ENCODE results near the gene TSKU. TPM values are rescaled to one million over a fixed set of nuclear protein-coding genes. Genes with fewer than 3 reads are reported as not detected.

Gene TSKU
- total RNA-seq, 1 experiment from 2014 or later = 40.6 TPM

DNA sequence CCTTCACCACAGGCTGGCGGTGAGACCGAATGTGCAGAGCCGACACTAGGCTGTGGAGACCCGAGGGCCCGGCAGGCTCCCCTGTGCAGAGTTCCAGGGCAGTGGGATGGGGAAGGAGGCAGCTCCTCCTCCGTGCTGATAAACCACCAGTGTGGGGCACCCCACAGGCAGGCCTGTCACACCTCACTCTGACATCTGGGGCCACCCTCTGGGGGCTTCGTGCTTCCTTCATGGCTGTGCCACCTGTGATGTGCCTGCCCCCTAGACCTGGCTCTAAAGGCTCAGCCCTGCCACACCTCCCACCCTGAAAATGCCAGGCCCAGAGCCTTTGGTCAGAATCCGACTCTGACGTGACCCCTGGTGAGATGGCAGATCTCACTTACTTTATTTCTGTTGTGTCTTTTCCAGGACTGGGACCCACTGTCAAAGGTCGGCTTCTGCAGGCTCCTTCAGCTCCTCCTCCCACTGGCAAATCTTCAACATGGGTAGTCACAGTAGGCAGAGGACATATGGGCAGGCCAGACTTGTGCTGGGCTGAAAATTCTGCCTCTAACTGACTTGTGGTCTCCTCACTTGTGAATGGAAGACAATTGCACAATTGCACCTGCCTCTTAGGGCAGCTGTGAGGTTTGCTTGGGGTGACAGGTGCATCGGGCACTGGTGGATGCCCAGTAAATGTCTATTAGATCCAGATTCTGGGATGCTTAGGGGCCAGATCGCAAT lies 46.2 kb upstream of the TSKU start:
- H3K36me3 ChIP-seq (ENCODE audit: control insufficient read depth, insufficient read depth, low read length) = no peaks in the 10 kb centered on the region
- Mint-ChIP-seq H3K36me3 (ENCODE audit: insufficient read depth, unreplicated experiment) (no peaks in the 10 kb centered on the region), H3K4me1 (ENCODE audit: low read depth, unreplicated experiment) (peaks cover 9% of the 10 kb centered on the region), H3K9me3 (ENCODE audit: unreplicated experiment) (no peaks in the 10 kb centered on the region), H3K4me3 (ENCODE audit: unreplicated experiment) (no peak overlapping the region), H3K27me3 (ENCODE audit: insufficient read depth, unreplicated experiment) (no peaks in the 10 kb centered on the region), H3K27ac (ENCODE audit: unreplicated experiment) (no peak overlapping the region)
- BruUV-seq (replicated peaks) = no TSS peak
- intact Hi-C loops (cut with micrococcal nuclease; ENCODE audit: unreplicated experiment) = no loop called here
- POLR2A ChIA-PET = no interaction called here
- DNase-seq = no peak
- peaks cover 11% of the 10 kb centered on the region for H3K4me1 ChIP-seq
- TF ChIP-seq, protein P1, sequence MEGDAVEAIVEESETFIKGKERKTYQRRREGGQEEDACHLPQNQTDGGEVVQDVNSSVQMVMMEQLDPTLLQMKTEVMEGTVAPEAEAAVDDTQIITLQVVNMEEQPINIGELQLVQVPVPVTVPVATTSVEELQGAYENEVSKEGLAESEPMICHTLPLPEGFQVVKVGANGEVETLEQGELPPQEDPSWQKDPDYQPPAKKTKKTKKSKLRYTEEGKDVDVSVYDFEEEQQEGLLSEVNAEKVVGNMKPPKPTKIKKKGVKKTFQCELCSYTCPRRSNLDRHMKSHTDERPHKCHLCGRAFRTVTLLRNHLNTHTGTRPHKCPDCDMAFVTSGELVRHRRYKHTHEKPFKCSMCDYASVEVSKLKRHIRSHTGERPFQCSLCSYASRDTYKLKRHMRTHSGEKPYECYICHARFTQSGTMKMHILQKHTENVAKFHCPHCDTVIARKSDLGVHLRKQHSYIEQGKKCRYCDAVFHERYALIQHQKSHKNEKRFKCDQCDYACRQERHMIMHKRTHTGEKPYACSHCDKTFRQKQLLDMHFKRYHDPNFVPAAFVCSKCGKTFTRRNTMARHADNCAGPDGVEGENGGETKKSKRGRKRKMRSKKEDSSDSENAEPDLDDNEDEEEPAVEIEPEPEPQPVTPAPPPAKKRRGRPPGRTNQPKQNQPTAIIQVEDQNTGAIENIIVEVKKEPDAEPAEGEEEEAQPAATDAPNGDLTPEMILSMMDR (IDR thresholded peaks at IDR 0.05; ENCODE audit: insufficient read depth in 1 of 2, low read depth in 1 of 2, low read length in 1 of 2, severe bottlenecking in 1 of 2, unreplicated experiment in 1 of 2) = no peak
- no peaks in the 10 kb centered on the region for H3K27me3 ChIP-seq (replicated peaks; ENCODE audit: control insufficient read depth, insufficient read depth, low read length)
- H3K4me3 ChIP-seq (ENCODE audit: low read depth, low read length) = no peak overlapping the region
- CTCF ChIA-PET = no interaction called here
- H3K9me3 ChIP-seq = no peaks in the 10 kb centered on the region

GRCh38 chr11:76738618-76739240 lies 44.4 kb upstream of the TSKU start:
- no peaks in the 10 kb centered on the region for H3K9me3 Mint-ChIP-seq (ENCODE audit: unreplicated experiment)
- Histone ChIP-seq H3K4me3 (ENCODE audit: low read depth, low read length) (no peak overlapping the region), H3K9me3 (no peaks in the 10 kb centered on the region), H3K27me3 (replicated peaks; ENCODE audit: control insufficient read depth, insufficient read depth, low read length) (no peaks in the 10 kb centered on the region), H3K36me3 (ENCODE audit: control insufficient read depth, insufficient read depth, low read length) (no peaks in the 10 kb centered on the region), H3K4me1 (peaks cover 11% of the 10 kb centered on the region)
- POLR2A ChIA-PET = no interaction called here
- CTCF ChIA-PET = no interaction called here
- no peak overlapping the region for H3K27ac Mint-ChIP-seq (ENCODE audit: unreplicated experiment)
- DNase-seq = no peak
- intact Hi-C loops (cut with micrococcal nuclease; ENCODE audit: unreplicated experiment) = no loop called here
- peaks cover 9% of the 10 kb centered on the region for H3K4me1 Mint-ChIP-seq (ENCODE audit: low read depth, unreplicated experiment)
- H3K27me3 Mint-ChIP-seq (ENCODE audit: insufficient read depth, unreplicated experiment) = no peaks in the 10 kb centered on the region
- no TSS peak for BruUV-seq (replicated peaks)
- TF ChIP-seq, protein P1 (IDR thresholded peaks at IDR 0.05; ENCODE audit: insufficient read depth in 1 of 2, low read depth in 1 of 2, low read length in 1 of 2, severe bottlenecking in 1 of 2, unreplicated experiment in 1 of 2) = no peak
- no peaks in the 10 kb centered on the region for H3K36me3 Mint-ChIP-seq (ENCODE audit: insufficient read depth, unreplicated experiment)
- no peak overlapping the region for H3K4me3 Mint-ChIP-seq (ENCODE audit: unreplicated experiment)

DNA sequence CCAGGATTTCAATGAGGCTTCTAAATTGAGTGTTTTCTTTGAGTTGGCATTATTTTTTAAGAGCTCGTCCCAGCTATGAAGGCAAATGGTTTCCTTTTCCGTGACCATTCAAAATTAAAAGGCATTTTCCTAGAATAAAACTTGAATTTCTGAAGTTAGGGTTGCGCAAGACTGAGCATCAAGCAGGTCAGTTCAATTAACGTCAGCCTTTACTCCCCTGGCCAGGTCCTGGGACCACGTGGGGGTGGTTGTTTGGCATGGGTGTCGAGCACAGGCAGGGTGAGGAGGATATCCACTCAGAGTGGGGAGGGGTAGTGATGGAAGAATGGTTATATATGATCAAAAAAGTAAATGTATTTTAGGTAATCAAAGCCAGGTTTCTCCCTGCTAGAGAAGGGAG lies 43.4 kb upstream of the TSKU start:
- BruUV-seq (replicated peaks) = no TSS peak
- Mint-ChIP-seq H3K4me3 (ENCODE audit: unreplicated experiment) (no peak overlapping the region), H3K27me3 (ENCODE audit: insufficient read depth, unreplicated experiment) (no peaks in the 10 kb centered on the region), H3K36me3 (ENCODE audit: insufficient read depth, unreplicated experiment) (no peaks in the 10 kb centered on the region), H3K9me3 (ENCODE audit: unreplicated experiment) (no peaks in the 10 kb centered on the region), H3K4me1 (ENCODE audit: low read depth, unreplicated experiment) (peaks cover 9% of the 10 kb centered on the region), H3K27ac (ENCODE audit: unreplicated experiment) (no peak overlapping the region)
- POLR2A ChIA-PET = no interaction called here
- TF ChIP-seq, protein P1 (IDR thresholded peaks at IDR 0.05; ENCODE audit: insufficient read depth in 1 of 2, low read depth in 1 of 2, low read length in 1 of 2, severe bottlenecking in 1 of 2, unreplicated experiment in 1 of 2) = no peak
- Histone ChIP-seq H3K4me3 (ENCODE audit: low read depth, low read length) (no peak overlapping the region), H3K27me3 (replicated peaks; ENCODE audit: control insufficient read depth, insufficient read depth, low read length) (no peaks in the 10 kb centered on the region), H3K9me3 (no peaks in the 10 kb centered on the region), H3K36me3 (ENCODE audit: control insufficient read depth, insufficient read depth, low read length) (no peaks in the 10 kb centered on the region), H3K4me1 (peaks cover 11% of the 10 kb centered on the region)
- CTCF ChIA-PET = no interaction called here
- intact Hi-C loops (cut with micrococcal nuclease; ENCODE audit: unreplicated experiment) = no loop called here
- DNase-seq = no peak

Data from Caco-2 (cell line).